Measurements from ENCODE around the gene CLEC7A. TPM values are rescaled to one million over a fixed set of nuclear protein-coding genes. Genes with fewer than 3 reads are reported as not detected.

Gene CLEC7A
- total and polyA plus RNA-seq, 9 of the 15 experiments (the other 6 are each of a cell fraction or from before 2014, with no cell fraction given): 0.16 TPM; not detected in 8

GRCh38 chr12:10169104-10169503 is 39.1 kb upstream of the CLEC7A start:
- intact Hi-C loops (cut with micrococcal nuclease): no loop called here
- Histone ChIP-seq H3K4me2 (ENCODE audit: insufficient read depth, low read length) (no peak overlapping the region), H3K79me2 (ENCODE audit: control insufficient read depth, insufficient read depth, low read length) (no peaks in the 10 kb centered on the region), H3K36me3 (ENCODE audit: control insufficient read depth, insufficient read depth, low read length) (no peaks in the 10 kb centered on the region), H4K20me1 (replicated peaks; ENCODE audit: control insufficient read depth, insufficient read depth, low read length) (no peaks in the 10 kb centered on the region), H3K9me3 (replicated peaks; ENCODE audit: control insufficient read depth, insufficient read depth, low read depth, low read length) (no peaks in the 10 kb centered on the region), H3K27me3 (ENCODE audit: control insufficient read depth in 2 of 2, insufficient read depth in 2 of 2, low read length in 2 of 2) (no peaks in the 10 kb centered on the region; a peak in 1 of 5 replicates), H3K4me1 (replicated peaks in 1 of 2; ENCODE audit: control insufficient read depth in 2 of 2, insufficient read depth in 2 of 2, low read length in 2 of 2) (no peaks in the 10 kb centered on the region), H3K9me1 (ENCODE audit: control insufficient read depth, insufficient read depth, low read length) (no peaks in the 10 kb centered on the region), H2AFZ (ENCODE audit: low read depth, low read length) (no peak overlapping the region), H3K9ac (ENCODE audit: insufficient read depth in 1 of 2, low read depth in 2 of 2, low read length in 2 of 2) (no peak overlapping the region), H3K27ac (ENCODE audit: extremely low read depth, low read depth, low read length) (no peak overlapping the region), H3K4me3 (no peak overlapping the region)
- ChIA-PET CTCF (ENCODE audit: low intra/inter-chr PET ratio) (no interaction called here), POLR2A (no interaction called here)
- 0% methylated on average over 3 of the region's 3 CpGs for WGBS (ENCODE audit: insufficient coverage, low coverage, missing lambda C conversion rate)
- TF ChIP-seq CHD4 (IDR thresholded peaks at IDR 0.05; ENCODE audit: insufficient read depth, insufficient replicate concordance, low read depth, low read length, poor library complexity, severe bottlenecking): no peak
- TF ChIP-seq ZNF695 (CRISPR knock-in tag; IDR thresholded peaks at IDR 0.05): no peak
- TF ChIP-seq ZBTB34 (CRISPR knock-in tag; IDR thresholded peaks at IDR 0.05): no peak
- no peak for TF ChIP-seq IFI16 (CRISPR knock-in tag; IDR thresholded peaks at IDR 0.05)
- no peak for TF ChIP-seq TCF7 (IDR thresholded peaks at IDR 0.05; ENCODE audit: borderline replicate concordance)
- no peak for TF ChIP-seq KDM1A (IDR thresholded peaks at IDR 0.05)
- TF ChIP-seq NFYB (IDR thresholded peaks at IDR 0.05; ENCODE audit: extremely low read depth, insufficient read length): no peak
- no peak for TF ChIP-seq CREBBP (IDR thresholded peaks at IDR 0.05; ENCODE audit: low read depth, low read length)
- TF ChIP-seq ELF4 (CRISPR knock-in tag; IDR thresholded peaks at IDR 0.05): no peak
- TF ChIP-seq GTF2B (IDR thresholded peaks at IDR 0.05; ENCODE audit: extremely low read depth, insufficient read length): no peak
- no peak for TF ChIP-seq XRCC3 (IDR thresholded peaks at IDR 0.05)
- TF ChIP-seq, protein P1, sequence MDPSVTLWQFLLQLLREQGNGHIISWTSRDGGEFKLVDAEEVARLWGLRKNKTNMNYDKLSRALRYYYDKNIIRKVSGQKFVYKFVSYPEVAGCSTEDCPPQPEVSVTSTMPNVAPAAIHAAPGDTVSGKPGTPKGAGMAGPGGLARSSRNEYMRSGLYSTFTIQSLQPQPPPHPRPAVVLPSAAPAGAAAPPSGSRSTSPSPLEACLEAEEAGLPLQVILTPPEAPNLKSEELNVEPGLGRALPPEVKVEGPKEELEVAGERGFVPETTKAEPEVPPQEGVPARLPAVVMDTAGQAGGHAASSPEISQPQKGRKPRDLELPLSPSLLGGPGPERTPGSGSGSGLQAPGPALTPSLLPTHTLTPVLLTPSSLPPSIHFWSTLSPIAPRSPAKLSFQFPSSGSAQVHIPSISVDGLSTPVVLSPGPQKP (CRISPR knock-in tag; IDR thresholded peaks at IDR 0.05): no peak
- TF ChIP-seq JUN (IDR thresholded peaks at IDR 0.05; ENCODE audit: borderline replicate concordance, low read depth, low read length): no peak
- no peak for TF ChIP-seq JUN (CRISPR knock-in tag; IDR thresholded peaks at IDR 0.05; ENCODE audit: borderline replicate concordance)
- no peak for TF ChIP-seq GTF2F1 (IDR thresholded peaks at IDR 0.05; ENCODE audit: low read depth, low read length)
- TF ChIP-seq HDAC6 (IDR thresholded peaks at IDR 0.05; ENCODE audit: low read depth, low read length): no peak
- TF ChIP-seq ETS2 (tag; IDR thresholded peaks at IDR 0.05; ENCODE audit: borderline replicate concordance, poor library complexity, severe bottlenecking): no peak
- BruUV-seq (replicated peaks): no TSS peak
- in situ Hi-C loops (cut with MboI): no loop called here
- ATAC-seq (no peak), FAIRE-seq (no peak), DNase-seq (ENCODE audit: extremely low read depth in 1 of 4, low spot score in 3 of 4) (no peak)

All from K562 (cell line).